ENCODE results near the gene GALNT3.

Gene GALNT3

GRCh38 chr2:165725421-165725820, 68.6 kb downstream of the GALNT3 start:
- no peak for DNase-seq
- no peak overlapping the region for H3K4me3 Mint-ChIP-seq
- H3K4me1 Mint-ChIP-seq: peaks cover 4% of the 10 kb centered on the region
- H3K36me3 Mint-ChIP-seq (ENCODE audit: low read depth): no peaks in the 10 kb centered on the region
- peaks cover 10% of the 10 kb centered on the region for H3K27me3 Mint-ChIP-seq
- ATAC-seq: peak; percentile 84
- peak overlapping the region; percentile 41 for H3K27ac Mint-ChIP-seq
- no peaks in the 10 kb centered on the region for H3K9me3 Mint-ChIP-seq

DNA sequence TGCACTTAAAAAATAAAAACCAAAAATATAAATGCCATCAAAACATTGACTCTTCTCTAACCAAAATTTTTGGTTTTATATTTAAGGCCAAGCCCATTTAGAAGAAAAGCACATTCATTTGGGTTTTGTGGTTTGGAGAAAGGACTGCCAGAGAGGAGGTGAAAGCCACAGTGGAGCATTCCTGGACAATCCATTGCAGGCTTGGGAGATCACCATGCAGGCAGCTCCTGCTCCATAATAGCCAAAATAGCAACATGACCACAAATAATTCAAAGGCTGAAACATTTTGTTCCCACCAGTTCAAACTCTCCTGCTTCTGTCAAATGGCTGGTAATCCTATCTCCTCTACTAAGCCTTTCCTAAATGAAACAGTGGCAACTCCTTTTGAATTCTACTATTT, 73.5 kb downstream of the GALNT3 start:
- no peak overlapping the region for H3K27ac Mint-ChIP-seq
- no peak overlapping the region for H3K4me3 Mint-ChIP-seq
- H3K27me3 Mint-ChIP-seq: peaks cover 13% of the 10 kb centered on the region
- H3K4me1 Mint-ChIP-seq: peaks cover 4% of the 10 kb centered on the region
- no peaks in the 10 kb centered on the region for H3K36me3 Mint-ChIP-seq (ENCODE audit: low read depth)
- DNase-seq (no peak), ATAC-seq (no peak)
- H3K9me3 Mint-ChIP-seq: no peaks in the 10 kb centered on the region

DNA sequence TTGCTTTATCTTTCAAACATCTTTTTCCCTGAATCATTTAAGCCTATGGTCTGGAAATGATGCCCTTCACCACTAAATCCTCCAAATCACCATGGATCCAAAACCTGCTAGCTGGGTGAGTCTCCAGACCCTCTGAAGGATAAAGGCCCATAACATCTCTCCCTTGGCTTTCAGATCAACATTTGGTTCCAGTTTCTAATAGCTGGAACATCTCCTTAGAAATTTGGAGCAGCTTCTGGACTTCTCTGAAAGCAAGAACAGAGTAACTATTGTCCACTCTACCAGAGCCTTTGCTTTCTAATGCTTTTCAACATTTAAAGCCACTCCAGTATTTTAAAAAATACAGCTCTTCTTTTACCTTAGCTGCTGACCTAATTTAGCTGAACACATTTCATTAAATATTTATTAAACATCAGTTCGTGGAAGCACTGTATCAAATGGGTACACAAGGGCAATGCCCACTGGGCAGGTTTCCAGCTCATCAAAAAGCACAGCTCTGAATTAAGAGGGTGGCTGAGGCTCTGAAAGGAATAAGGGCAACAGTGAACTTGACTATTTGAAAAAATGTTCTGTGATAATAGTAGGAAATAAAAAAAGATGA, 75.3 kb downstream of the GALNT3 start:
- Mint-ChIP-seq H3K27me3 (peaks cover 12% of the 10 kb centered on the region), H3K4me1 (no peaks in the 10 kb centered on the region), H3K36me3 (ENCODE audit: low read depth) (no peaks in the 10 kb centered on the region), H3K9me3 (no peaks in the 10 kb centered on the region), H3K27ac (no peak overlapping the region), H3K4me3 (no peak overlapping the region)
- DNase-seq: no peak
- no peak for ATAC-seq

GRCh38 chr2:165716091-165716490, 78.0 kb downstream of the GALNT3 start:
- H3K36me3 Mint-ChIP-seq (ENCODE audit: low read depth): no peaks in the 10 kb centered on the region
- H3K27ac Mint-ChIP-seq: no peak overlapping the region
- ATAC-seq (no peak), DNase-seq (no peak)
- no peaks in the 10 kb centered on the region for H3K4me1 Mint-ChIP-seq
- no peaks in the 10 kb centered on the region for H3K9me3 Mint-ChIP-seq
- peaks cover 5% of the 10 kb centered on the region for H3K27me3 Mint-ChIP-seq
- no peak overlapping the region for H3K4me3 Mint-ChIP-seq

GRCh38 chr2:165706960-165707487, 87.0 kb downstream of the GALNT3 start:
- H3K9me3 Mint-ChIP-seq: no peaks in the 10 kb centered on the region
- ATAC-seq (no peak), DNase-seq (no peak)
- H3K4me3 Mint-ChIP-seq: no peak overlapping the region
- no peaks in the 10 kb centered on the region for H3K27me3 Mint-ChIP-seq
- no peaks in the 10 kb centered on the region for H3K4me1 Mint-ChIP-seq
- no peak overlapping the region for H3K27ac Mint-ChIP-seq
- no peaks in the 10 kb centered on the region for H3K36me3 Mint-ChIP-seq (ENCODE audit: low read depth)

DNA sequence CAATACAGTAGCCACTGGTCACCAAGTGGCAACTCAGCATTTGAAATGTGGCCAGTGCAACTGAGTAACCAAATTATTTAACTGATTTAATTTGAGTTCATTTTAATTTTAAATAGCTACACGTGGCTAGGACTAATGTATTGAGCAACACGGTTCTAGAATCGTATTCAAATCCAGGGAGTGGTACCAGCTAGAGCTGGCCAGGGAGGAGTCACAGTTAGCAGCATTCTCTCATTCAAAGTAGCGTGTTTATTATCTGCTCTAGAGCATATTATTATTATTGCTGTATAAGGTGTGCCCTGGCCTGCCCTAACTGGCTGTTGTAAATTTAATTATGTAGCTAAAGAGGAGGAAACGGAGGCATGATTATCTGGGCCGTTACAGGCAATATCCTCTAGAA, 92.9 kb downstream of the GALNT3 start:
- no peak overlapping the region for H3K27ac Mint-ChIP-seq
- ATAC-seq (no peak), DNase-seq (no peak)
- no peak overlapping the region for H3K4me3 Mint-ChIP-seq
- no peaks in the 10 kb centered on the region for H3K4me1 Mint-ChIP-seq
- H3K27me3 Mint-ChIP-seq: peaks cover 9% of the 10 kb centered on the region
- no peaks in the 10 kb centered on the region for H3K9me3 Mint-ChIP-seq
- H3K36me3 Mint-ChIP-seq (ENCODE audit: low read depth): no peaks in the 10 kb centered on the region

DNA sequence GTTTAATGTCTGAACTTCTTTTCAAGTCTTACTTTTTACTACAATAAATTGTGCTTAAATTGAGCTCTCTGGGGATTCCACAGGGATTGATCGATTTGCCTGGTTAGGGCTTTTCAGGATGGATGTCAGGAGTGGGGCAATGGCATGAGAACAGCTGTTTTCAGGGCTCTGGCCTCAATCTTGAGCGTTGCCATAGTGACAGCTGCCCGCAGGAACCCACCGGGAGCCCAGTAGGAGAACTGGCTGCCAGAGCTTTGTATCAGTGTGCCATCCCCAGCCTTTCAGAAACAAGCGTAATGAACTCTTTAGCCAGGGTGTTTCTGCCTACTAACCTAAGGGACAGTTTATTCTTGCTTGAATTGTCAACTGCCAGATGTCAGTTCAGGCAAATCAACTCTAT, 93.5 kb downstream of the GALNT3 start:
- ATAC-seq (no peak), DNase-seq (no peak)
- H3K4me1 Mint-ChIP-seq: no peaks in the 10 kb centered on the region
- H3K36me3 Mint-ChIP-seq (ENCODE audit: low read depth): no peaks in the 10 kb centered on the region
- H3K27me3 Mint-ChIP-seq: peaks cover 9% of the 10 kb centered on the region
- H3K9me3 Mint-ChIP-seq: no peaks in the 10 kb centered on the region
- H3K27ac Mint-ChIP-seq: no peak overlapping the region
- H3K4me3 Mint-ChIP-seq: no peak overlapping the region

DNA sequence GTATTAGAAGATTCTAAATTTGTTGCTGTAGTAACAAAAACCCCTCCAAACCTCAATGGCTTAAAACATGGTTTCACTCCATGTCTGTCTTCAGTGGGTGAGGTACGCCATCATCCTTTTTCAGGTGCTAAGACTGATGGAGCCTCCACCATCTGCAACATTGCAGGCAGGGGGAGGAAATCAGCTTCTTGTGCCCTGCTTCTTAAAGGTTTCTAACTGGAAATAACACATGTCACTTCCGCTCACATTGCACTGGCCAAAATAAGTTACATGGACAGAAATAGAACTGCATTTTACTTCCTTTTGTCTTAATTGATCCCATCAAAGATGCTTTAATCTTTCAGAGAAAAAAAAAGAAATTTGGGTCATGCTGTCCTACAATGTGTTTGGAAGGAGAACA, 94.1 kb downstream of the GALNT3 start:
- H3K4me1 Mint-ChIP-seq: no peaks in the 10 kb centered on the region
- DNase-seq (no peak), ATAC-seq (no peak)
- no peak overlapping the region for H3K27ac Mint-ChIP-seq
- no peak overlapping the region for H3K4me3 Mint-ChIP-seq
- no peaks in the 10 kb centered on the region for H3K9me3 Mint-ChIP-seq
- no peaks in the 10 kb centered on the region for H3K36me3 Mint-ChIP-seq (ENCODE audit: low read depth)
- H3K27me3 Mint-ChIP-seq: peaks cover 9% of the 10 kb centered on the region

GRCh38 chr2:165698444-165698884, 95.6 kb downstream of the GALNT3 start:
- Mint-ChIP-seq H3K4me3 (no peak overlapping the region), H3K36me3 (ENCODE audit: low read depth) (no peaks in the 10 kb centered on the region), H3K27me3 (peaks cover 9% of the 10 kb centered on the region), H3K27ac (no peak overlapping the region), H3K4me1 (no peaks in the 10 kb centered on the region), H3K9me3 (no peaks in the 10 kb centered on the region)
- no peak for DNase-seq
- no peak for ATAC-seq

- Mint-ChIP-seq H3K4me3 (no peak overlapping the region), H3K27ac (no peak overlapping the region), H3K27me3 (peaks cover 9% of the 10 kb centered on the region), H3K4me1 (no peaks in the 10 kb centered on the region), H3K9me3 (no peaks in the 10 kb centered on the region), H3K36me3 (ENCODE audit: low read depth) (no peaks in the 10 kb centered on the region)
- ATAC-seq: no peak
- no peak for DNase-seq
These were observed 96.2 kb downstream of the GALNT3 start for GRCh38 chr2:165697748-165698443.

Measured in activated naive CD8-positive, alpha-beta T cell treated with anti-CD3 and anti-CD28 coated beads, Interleukin-2, amount 50 U/mL, for 24 hours (primary cell).